Loucy (cell line): ENCODE measurements around the gene SUDS3.

Source experiments
- H2AFZ ChIP-seq: fragments of 200-600 bp; sonication (generic); 2 replicates; pipeline ENCODE4 v1.6.0; 2016; ENCODE audit warnings: antibody characterized with exemption, mild to moderate bottlenecking, low read length, moderate library complexity
- H3F3A ChIP-seq: fragments of 200-600 bp; 2 replicates; pipeline ENCODE4 v1.6.0; 2016; ENCODE audit warnings: antibody characterized with exemption, low read depth, mild to moderate bottlenecking
- H3K27me3 ChIP-seq: fragments of 200-600 bp; sonication (generic); 2 replicates; pipeline ENCODE4 v1.6.1; 2014; ENCODE audit warnings: low read length, mild to moderate bottlenecking; ENCODE audit not compliant: insufficient read depth, poor library complexity, severe bottlenecking
- H3K36me3 ChIP-seq: fragments of 200-600 bp; sonication (generic); 2 replicates; pipeline ENCODE4 v1.6.1; 2016; ENCODE audit warnings: low read length; ENCODE audit not compliant: insufficient read depth
- H3K4me1 ChIP-seq: fragments of 200-600 bp; sonication (generic); 2 replicates; pipeline ENCODE4 v1.5.1; 2014; ENCODE audit warnings: low read length, mild to moderate bottlenecking; ENCODE audit not compliant: insufficient read depth, poor library complexity, severe bottlenecking
- H3K4me2 ChIP-seq: fragments of 200-600 bp; sonication (generic); 2 replicates; pipeline ENCODE4 v1.6.0; 2014; ENCODE audit warnings: antibody characterized with exemption, low read length, low read depth, mild to moderate bottlenecking; ENCODE audit not compliant: poor library complexity, severe bottlenecking
- H3K4me3 ChIP-seq: fragments of 200-600 bp; sonication (generic); 2 replicates; pipeline ENCODE4 v1.5.1; 2014; ENCODE audit warnings: low read length, mild to moderate bottlenecking, mixed read lengths; ENCODE audit not compliant: poor library complexity, severe bottlenecking
- H3K79me2 ChIP-seq: fragments of 200-600 bp; sonication (generic); 2 replicates; pipeline ENCODE4 v1.6.1; 2014; ENCODE audit warnings: low read length; ENCODE audit not compliant: insufficient read depth
- H3K9ac ChIP-seq: fragments of 200-600 bp; sonication (generic); 2 replicates; pipeline ENCODE4 v1.6.0; 2014; ENCODE audit warnings: mild to moderate bottlenecking, low read depth, low read length, moderate library complexity; ENCODE audit not compliant: poor library complexity, severe bottlenecking
- H3K9me2 ChIP-seq: fragments of 200-600 bp; sonication (generic); replicated peaks from 2 replicates; pipeline ENCODE4 v1.6.1; 2016; ENCODE audit warnings: low read depth, low read length, mixed read lengths
- H3K9me3 ChIP-seq: fragments of 200-600 bp; sonication (generic); 2 replicates; pipeline ENCODE4 v1.6.1; 2014; ENCODE audit warnings: mild to moderate bottlenecking, antibody characterized with exemption, low read length, low read depth; ENCODE audit not compliant: insufficient read depth
- H4K20me1 ChIP-seq: fragments of 200-600 bp; sonication (generic); 2 replicates; pipeline ENCODE4 v1.6.0; 2014; ENCODE audit warnings: antibody characterized with exemption, low read length, mild to moderate bottlenecking; ENCODE audit not compliant: insufficient read depth, poor library complexity, severe bottlenecking
- CTCF ChIP-seq: fragments of 200-600 bp; sonication (generic); conservative IDR thresholded peaks from 2 replicates; pipeline ENCODE4 v1.5.1; 2014; ENCODE audit warnings: mild to moderate bottlenecking, antibody characterized with exemption, low read length
- EZH2phosphoT487 ChIP-seq: fragments of 200-600 bp; IDR thresholded peaks from 2 replicates; pipeline ENCODE4 v1.6.1; 2018; ENCODE audit warnings: antibody characterized with exemption, mild to moderate bottlenecking, moderate library complexity, borderline replicate concordance

SUDS3 gene

GRCh38 chr12:118370601-118371000 is 5.8 kb upstream of the SUDS3 start:
- Histone ChIP-seq H3K9me2 (no peaks in the 10 kb centered on the region), H3K4me1 (peaks cover 58% of the 10 kb centered on the region), H3F3A (no peaks in the 10 kb centered on the region; the same call in 1 of the 2 replicates), H3K27me3 (no peaks in the 10 kb centered on the region), H3K36me3 (no peaks in the 10 kb centered on the region), H3K79me2 (peaks cover 91% of the 10 kb centered on the region), H3K9ac (peak overlapping the region; percentile 95), H2AFZ (peak overlapping the region; percentile 68; the same call in 1 of the 2 replicates), H3K4me2 (peak overlapping the region; percentile 89), H3K9me3 (no peaks in the 10 kb centered on the region), H3K4me3 (peak overlapping the region; percentile 93), H4K20me1 (peaks cover 28% of the 10 kb centered on the region)
- TF ChIP-seq EZH2phosphoT487: no peak
- TF ChIP-seq CTCF: no peak

GRCh38 chr12:118371321-118372282 is 4.8 kb upstream of the SUDS3 start:
- Histone ChIP-seq H4K20me1 (peaks cover 31% of the 10 kb centered on the region), H3K4me2 (peak overlapping the region; percentile 89), H3F3A (no peaks in the 10 kb centered on the region; the same call in 1 of the 2 replicates), H3K27me3 (no peaks in the 10 kb centered on the region), H3K9me3 (no peaks in the 10 kb centered on the region), H3K79me2 (peaks cover 88% of the 10 kb centered on the region), H2AFZ (peak overlapping the region; percentile 68), H3K36me3 (no peaks in the 10 kb centered on the region), H3K4me3 (peak overlapping the region; percentile 93), H3K9ac (peak overlapping the region; percentile 95), H3K4me1 (peaks cover 54% of the 10 kb centered on the region), H3K9me2 (no peaks in the 10 kb centered on the region)
- TF ChIP-seq EZH2phosphoT487: no peak

GRCh38 chr12:118372541-118373495 is 3.5 kb upstream of the SUDS3 start, which contains the start of gene TAOK3:
Gene TAOK3, minus strand, starts transcription at chr12:118372907. Its CDS starts 117,340 bp downstream, at chr12:118255567.
- peaks cover 88% of the 10 kb centered on the region for H3K79me2 ChIP-seq
- peak within 1 kb of the TSS; percentile 93 for H3K4me3 ChIP-seq

More at GRCh38 chr12:118372541-118373495, 3.5 kb upstream of the SUDS3 start, which contains the start of gene TAOK3:
- H3K36me3 ChIP-seq: no peaks in the 10 kb centered on the region
- H3K9me2 ChIP-seq: no peaks in the 10 kb centered on the region
- H2AFZ ChIP-seq: peak within 1 kb of the TSS; percentile 50; the same call in 1 of the 2 replicates
- H4K20me1 ChIP-seq: peaks cover 35% of the 10 kb centered on the region
- TF ChIP-seq CTCF: no peak
- no peak for TF ChIP-seq EZH2phosphoT487
- peak within 1 kb of the TSS; percentile 100 for H3K4me2 ChIP-seq
- peak within 1 kb of the TSS; percentile 95 for H3K9ac ChIP-seq
- no peaks in the 10 kb centered on the region for H3K9me3 ChIP-seq
- no peaks in the 10 kb centered on the region for H3K27me3 ChIP-seq
- peaks cover 54% of the 10 kb centered on the region for H3K4me1 ChIP-seq
- H3F3A ChIP-seq: no peaks in the 10 kb centered on the region; the same call in 1 of the 2 replicates
